COLO668 (cell line): Measurements from ENCODE around the gene PCDHAC2.
A peak's percentile ranks its signal among the peaks of the same experiment; 100 is the strongest.

Experiments used
- DNase-seq: peaks from one replicate; lab custom pipeline; 2025; ENCODE audit not compliant: unreplicated experiment; lab: John Stamatoyannopoulos, UW

PCDHAC2 gene

GRCh38 chr5:140966293-140967225 is at the start of gene PCDHAC2:
PCDHAC2 (plus strand) TSS chr5:140966476; CDS start chr5:140966767, 291 bp downstream.
- peak; percentile 64 for DNase-seq

- DNase-seq = no peak
These were observed 42.7 kb upstream of the PCDHAC2 start for GRCh38 chr5:140923601-140924000.

GRCh38 chr5:140925806-140926442 is 40.4 kb upstream of the PCDHAC2 start, which contains the start of gene PCDHAC1:
PCDHAC1 (plus strand) TSS chr5:140926299; CDS start chr5:140926893, 594 bp downstream.
- peak; percentile 69 for DNase-seq

- peak; percentile 89 for DNase-seq
These were observed 39.6 kb upstream of the PCDHAC2 start for GRCh38 chr5:140926443-140927227.

GRCh38 chr5:140927228-140927573 is 39.1 kb upstream of the PCDHAC2 start:
- DNase-seq = no peak

GRCh38 chr5:140934964-140935606 is 31.2 kb upstream of the PCDHAC2 start:
- no peak for DNase-seq

- no peak for DNase-seq
These were observed 19.7 kb upstream of the PCDHAC2 start for GRCh38 chr5:140946578-140946977.

- DNase-seq = no peak
These were observed 14.6 kb upstream of the PCDHAC2 start for GRCh38 chr5:140951636-140952035.

- no peak for DNase-seq
These were observed 13.0 kb upstream of the PCDHAC2 start for GRCh38 chr5:140953234-140953633.

- DNase-seq = no peak
These were observed 4.1 kb upstream of the PCDHAC2 start for GRCh38 chr5:140962190-140962589.

GRCh38 chr5:140964356-140964755 is 1.9 kb upstream of the PCDHAC2 start:
- no peak for DNase-seq

- DNase-seq = no peak
These were observed 377 bp upstream of the PCDHAC2 start for GRCh38 chr5:140965905-140966292.

GRCh38 chr5:140967226-140967893 is 1.1 kb downstream of the PCDHAC2 start:
- DNase-seq = no peak

- DNase-seq = no peak
These were observed 3.6 kb downstream of the PCDHAC2 start for GRCh38 chr5:140969880-140970279.

- no peak for DNase-seq
These were observed 7.3 kb downstream of the PCDHAC2 start for GRCh38 chr5:140973550-140973949.

- no peak for DNase-seq
These were observed 10.7 kb downstream of the PCDHAC2 start for GRCh38 chr5:140977003-140977402.

GRCh38 chr5:140978260-140978659 is 12.0 kb downstream of the PCDHAC2 start:
- no peak for DNase-seq

GRCh38 chr5:140978983-140979382 is 12.7 kb downstream of the PCDHAC2 start:
- DNase-seq = no peak

GRCh38 chr5:140982083-140982716 is 15.9 kb downstream of the PCDHAC2 start:
- DNase-seq = no peak

- DNase-seq = no peak
These were observed 19.8 kb downstream of the PCDHAC2 start for GRCh38 chr5:140986117-140986521.
